ENCODE data around the gene IGF2BP2. TPM values are rescaled to one million over a fixed set of nuclear protein-coding genes. Genes with fewer than 3 reads are reported as not detected.

IGF2BP2 gene
- total RNA-seq, 2 donors from 2014 or later, result 2.6 to 2.7 TPM

GRCh38 chr3:185656321-185656840 lies 168.5 kb downstream of the IGF2BP2 start:
- Histone ChIP-seq H3K36me3 (no peaks in the 10 kb centered on the region), H3K9me3 (no peaks in the 10 kb centered on the region), H3K4me1 (ENCODE audit: control insufficient read depth in 1 of 2, low read depth in 2 of 2) (peaks cover 23 to 49% of the 10 kb centered on the region in 2 donors), H3K27ac (peak overlapping the region; percentile 79), H3K4me3 (no peak overlapping the region), H3K27me3 (replicated peaks; ENCODE audit: insufficient read depth) (no peaks in the 10 kb centered on the region)
- peak; percentile 80 for ATAC-seq (ENCODE audit: insufficient number of reproducible peaks, low FRiP score, low read depth)
- TF ChIP-seq CTCF (IDR thresholded peaks at IDR 0.05), result no peak
- peak; percentile 31 for DNase-seq (ENCODE audit: low spot score)

GRCh38 chr3:185655426-185656320 lies 169.2 kb downstream of the IGF2BP2 start:
- TF ChIP-seq CTCF (IDR thresholded peaks at IDR 0.05), result no peak
- Histone ChIP-seq H3K4me3 (no peak overlapping the region), H3K27me3 (replicated peaks; ENCODE audit: insufficient read depth) (no peaks in the 10 kb centered on the region), H3K4me1 (ENCODE audit: control insufficient read depth in 1 of 2, low read depth in 2 of 2) (peaks cover 23 to 48% of the 10 kb centered on the region in 2 donors), H3K27ac (peak overlapping the region; percentile 79), H3K9me3 (no peaks in the 10 kb centered on the region), H3K36me3 (no peaks in the 10 kb centered on the region)
- DNase-seq (ENCODE audit: low spot score) (no peak), ATAC-seq (ENCODE audit: insufficient number of reproducible peaks, low FRiP score, low read depth) (no peak)

GRCh38 chr3:185654758-185655145 lies 170.1 kb downstream of the IGF2BP2 start:
- no peak overlapping the region for H3K27ac ChIP-seq
- peaks cover 17 to 40% of the 10 kb centered on the region in 2 donors for H3K4me1 ChIP-seq (ENCODE audit: control insufficient read depth in 1 of 2, low read depth in 2 of 2)
- no peaks in the 10 kb centered on the region for H3K36me3 ChIP-seq
- ATAC-seq (ENCODE audit: insufficient number of reproducible peaks, low FRiP score, low read depth), result no peak
- no peak for TF ChIP-seq CTCF (IDR thresholded peaks at IDR 0.05)
- H3K4me3 ChIP-seq, result no peak overlapping the region
- no peaks in the 10 kb centered on the region for H3K27me3 ChIP-seq (replicated peaks; ENCODE audit: insufficient read depth)
- H3K9me3 ChIP-seq, result no peaks in the 10 kb centered on the region
- no peak for DNase-seq (ENCODE audit: low spot score)

GRCh38 chr3:185653949-185654757 lies 170.7 kb downstream of the IGF2BP2 start:
- DNase-seq (ENCODE audit: low spot score) (no peak), ATAC-seq (ENCODE audit: insufficient number of reproducible peaks, low FRiP score, low read depth) (no peak)
- no peak overlapping the region for H3K4me3 ChIP-seq
- no peak for TF ChIP-seq CTCF (IDR thresholded peaks at IDR 0.05)
- H3K9me3 ChIP-seq, result no peaks in the 10 kb centered on the region
- no peaks in the 10 kb centered on the region for H3K27me3 ChIP-seq (replicated peaks; ENCODE audit: insufficient read depth)
- no peaks in the 10 kb centered on the region for H3K36me3 ChIP-seq
- H3K4me1 ChIP-seq (ENCODE audit: control insufficient read depth in 1 of 2, low read depth in 2 of 2), result peaks cover 14 to 37% of the 10 kb centered on the region in 2 donors
- H3K27ac ChIP-seq, result no peak overlapping the region

- Histone ChIP-seq H3K4me1 (ENCODE audit: control insufficient read depth in 1 of 2, low read depth in 2 of 2) (peaks cover 8 to 15% of the 10 kb centered on the region in 2 donors), H3K36me3 (no peaks in the 10 kb centered on the region), H3K4me3 (no peak overlapping the region), H3K27ac (no peak overlapping the region), H3K9me3 (no peaks in the 10 kb centered on the region), H3K27me3 (replicated peaks; ENCODE audit: insufficient read depth) (no peaks in the 10 kb centered on the region)
- no peak for ATAC-seq (ENCODE audit: insufficient number of reproducible peaks, low FRiP score, low read depth)
- DNase-seq (ENCODE audit: low spot score), result no peak
- TF ChIP-seq CTCF (IDR thresholded peaks at IDR 0.05), result no peak
Measured at GRCh38 chr3:185651971-185652370, 172.9 kb downstream of the IGF2BP2 start.

Data from thoracic aorta (tissue), 2 donors.